Measurements from ENCODE around the gene NELL2.

NELL2 gene

GRCh38 chr12:44851586-44851985, 24.5 kb downstream of the NELL2 start:
- TF ChIP-seq YY1 (IDR thresholded peaks at IDR 0.05; ENCODE audit: low read depth) (no peak), USF1 (IDR thresholded peaks at IDR 0.05) (no peak), TCF12 (IDR thresholded peaks at IDR 0.05; ENCODE audit: low read depth) (no peak), CEBPB (IDR thresholded peaks at IDR 0.05) (no peak), EGR1 (IDR thresholded peaks at IDR 0.05) (no peak), FOXM1 (IDR thresholded peaks at IDR 0.05; ENCODE audit: borderline replicate concordance, low read depth) (no peak)

GRCh38 chr12:44848703-44849085, 27.4 kb downstream of the NELL2 start:
- TF ChIP-seq CREB1 (IDR thresholded peaks at IDR 0.05; ENCODE audit: low read depth) (no peak), RAD21 (IDR thresholded peaks at IDR 0.05; ENCODE audit: low read depth) (no peak), FOXM1 (IDR thresholded peaks at IDR 0.05; ENCODE audit: borderline replicate concordance, low read depth) (no peak), MAX (IDR thresholded peaks at IDR 0.05) (no peak), NFIC (IDR thresholded peaks at IDR 0.05) (no peak), YY1 (IDR thresholded peaks at IDR 0.05; ENCODE audit: low read depth) (no peak), TCF12 (IDR thresholded peaks at IDR 0.05; ENCODE audit: low read depth) (no peak), EP300 (IDR thresholded peaks at IDR 0.05; ENCODE audit: borderline replicate concordance) (no peak), ZBTB7A (IDR thresholded peaks at IDR 0.05; ENCODE audit: low read depth) (no peak), EGR1 (IDR thresholded peaks at IDR 0.05) (no peak), USF1 (IDR thresholded peaks at IDR 0.05) (no peak), TEAD4 (IDR thresholded peaks at IDR 0.05) (no peak), CEBPB (IDR thresholded peaks at IDR 0.05) (no peak), TAF1 (IDR thresholded peaks at IDR 0.05; ENCODE audit: low read depth) (no peak), REST (IDR thresholded peaks at IDR 0.05; ENCODE audit: low read depth) (no peak)

- TF ChIP-seq FOXM1 (IDR thresholded peaks at IDR 0.05; ENCODE audit: borderline replicate concordance, low read depth) (no peak), YY1 (IDR thresholded peaks at IDR 0.05; ENCODE audit: low read depth) (no peak), NFIC (IDR thresholded peaks at IDR 0.05) (no peak), TEAD4 (IDR thresholded peaks at IDR 0.05) (no peak), MAX (IDR thresholded peaks at IDR 0.05) (no peak), REST (IDR thresholded peaks at IDR 0.05; ENCODE audit: low read depth) (no peak), EP300 (IDR thresholded peaks at IDR 0.05; ENCODE audit: borderline replicate concordance) (no peak), CEBPB (IDR thresholded peaks at IDR 0.05) (no peak), TCF12 (IDR thresholded peaks at IDR 0.05; ENCODE audit: low read depth) (no peak), CREB1 (IDR thresholded peaks at IDR 0.05; ENCODE audit: low read depth) (no peak), EGR1 (IDR thresholded peaks at IDR 0.05) (no peak), ZBTB7A (IDR thresholded peaks at IDR 0.05; ENCODE audit: low read depth) (no peak), TAF1 (IDR thresholded peaks at IDR 0.05; ENCODE audit: low read depth) (no peak), USF1 (IDR thresholded peaks at IDR 0.05) (no peak), RAD21 (IDR thresholded peaks at IDR 0.05; ENCODE audit: low read depth) (no peak)
Measured at GRCh38 chr12:44847888-44848702, 28.0 kb downstream of the NELL2 start.

- TF ChIP-seq NFIC (IDR thresholded peaks at IDR 0.05) (no peak), MAX (IDR thresholded peaks at IDR 0.05) (no peak), CREB1 (IDR thresholded peaks at IDR 0.05; ENCODE audit: low read depth) (no peak), EGR1 (IDR thresholded peaks at IDR 0.05) (no peak), EP300 (IDR thresholded peaks at IDR 0.05; ENCODE audit: borderline replicate concordance) (no peak), TCF12 (IDR thresholded peaks at IDR 0.05; ENCODE audit: low read depth) (no peak), TEAD4 (IDR thresholded peaks at IDR 0.05) (no peak), TAF1 (IDR thresholded peaks at IDR 0.05; ENCODE audit: low read depth) (no peak), CEBPB (IDR thresholded peaks at IDR 0.05) (no peak)
Measured at GRCh38 chr12:44847403-44847802, 28.7 kb downstream of the NELL2 start.

GRCh38 chr12:44846826-44847225, 29.3 kb downstream of the NELL2 start:
- no peak for TF ChIP-seq NFIC (IDR thresholded peaks at IDR 0.05)
- TF ChIP-seq REST (IDR thresholded peaks at IDR 0.05; ENCODE audit: low read depth), result no peak

Measured in Ishikawa (cell line).